HG03469 (cell line): ENCODE results near the gene CCDC3.

Experiments
- ATAC-seq: cut with Tn5 transposase; IDR thresholded peaks from one replicate; pipeline ENCODE4 v1.9.1; 2021; ENCODE audit warnings: mild to moderate bottlenecking, moderate library complexity, moderate number of reproducible peaks; ENCODE audit not compliant: unreplicated experiment

CCDC3 gene

GRCh38 chr10:12846718-12847117 is 154.8 kb downstream of the CCDC3 start:
- ATAC-seq: no peak
